ENCODE data around the gene NT5DC2. TPM values are rescaled to one million over a fixed set of nuclear protein-coding genes. Genes with fewer than 3 reads are reported as not detected.

NT5DC2 gene
- total RNA-seq, 2 donors from 2014 or later, result 23.5 to 24.3 TPM

DNA sequence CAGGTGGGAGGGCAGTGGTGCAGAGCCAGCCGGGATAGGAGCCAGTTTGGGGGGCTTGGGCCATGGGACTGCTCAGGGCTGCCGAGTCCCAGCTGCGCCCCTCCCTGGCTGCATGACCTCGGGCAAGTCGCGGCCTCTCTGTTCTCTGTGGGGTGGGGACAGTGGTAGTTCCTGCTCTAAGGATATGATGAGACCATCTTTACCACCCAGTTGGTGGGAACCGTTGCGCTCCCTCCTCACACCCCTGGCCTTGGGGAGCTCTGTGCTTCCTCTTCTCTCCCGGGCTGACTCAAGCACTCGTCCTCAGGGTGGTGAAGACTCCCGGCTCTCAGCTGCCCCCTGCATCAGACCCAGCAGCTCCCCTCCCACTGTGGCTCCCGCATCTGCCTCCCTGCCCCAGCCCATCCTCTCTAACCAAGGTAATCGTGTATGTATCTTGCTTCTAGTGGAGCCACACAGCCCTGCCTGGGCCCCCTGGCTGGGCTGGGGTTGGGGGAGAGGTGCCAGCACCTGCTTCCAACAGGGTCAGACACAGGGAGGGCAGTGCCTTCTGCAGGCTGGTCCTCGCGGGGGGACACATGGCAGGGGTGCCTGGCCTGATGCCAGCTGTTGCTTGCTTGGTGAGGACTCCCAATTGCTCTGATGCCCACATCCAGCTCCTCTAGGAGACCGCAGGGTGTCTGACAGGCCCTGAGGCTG is 53.6 kb downstream of the NT5DC2 start:
- Mint-ChIP-seq H3K9me3 (no peaks in the 10 kb centered on the region), H3K27me3 (ENCODE audit: low read depth) (no peaks in the 10 kb centered on the region), H3K27ac (no peak overlapping the region), H3K36me3 (ENCODE audit: insufficient read depth in 2 of 2) (peaks cover 0 to 6% of the 10 kb centered on the region in 2 donors), H3K4me1 (ENCODE audit: low read depth) (no peaks in the 10 kb centered on the region), H3K4me3 (no peak overlapping the region)
- ATAC-seq (replicated peaks in 1 of 2) (no peak), DNase-seq (no peak)

DNA sequence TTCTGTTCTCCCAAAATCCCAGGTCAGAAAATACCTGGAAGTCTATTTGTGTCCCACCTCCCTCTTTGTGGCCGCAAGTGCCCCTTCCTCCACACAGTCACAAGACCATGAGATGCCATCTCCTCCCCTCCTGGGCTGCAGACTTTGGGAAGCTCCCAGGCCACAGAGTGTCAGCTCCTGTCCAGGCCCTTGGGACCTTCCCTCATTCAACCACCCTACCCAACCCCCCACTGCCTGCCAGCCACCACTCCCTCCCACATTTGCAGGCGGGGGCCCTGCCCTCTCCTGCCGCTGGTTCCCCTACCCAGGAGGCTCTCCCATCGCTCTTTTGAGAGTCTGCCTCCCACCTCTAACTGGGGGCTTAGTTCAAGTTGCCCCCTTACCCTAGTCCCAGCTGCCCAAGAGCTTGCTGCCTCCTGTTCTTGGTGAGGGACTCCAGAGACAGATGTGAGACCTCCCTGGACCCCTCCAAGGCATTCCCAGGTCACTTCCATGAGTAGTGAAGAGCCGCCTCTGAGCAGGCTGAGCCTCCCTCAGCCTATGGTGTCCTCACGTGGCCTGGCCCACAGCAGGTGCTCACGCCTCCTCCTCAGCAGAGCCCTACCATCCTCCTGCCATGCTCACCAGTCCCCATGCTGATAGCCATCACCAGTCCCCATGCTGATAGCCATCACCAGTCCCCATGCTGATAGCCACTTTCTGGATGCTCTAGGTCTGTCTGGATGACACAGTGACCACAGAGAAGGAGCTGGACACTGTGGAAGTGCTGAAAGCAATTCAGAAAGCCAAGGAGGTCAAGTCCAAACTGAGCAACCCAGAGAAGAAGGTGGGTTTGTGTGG is 54.4 kb downstream of the NT5DC2 start:
- ATAC-seq (replicated peaks in 1 of 2) (no peak), DNase-seq (no peak)
- Mint-ChIP-seq H3K27me3 (ENCODE audit: low read depth) (no peaks in the 10 kb centered on the region), H3K27ac (no peak overlapping the region), H3K36me3 (ENCODE audit: insufficient read depth in 2 of 2) (peaks cover 0 to 6% of the 10 kb centered on the region in 2 donors), H3K9me3 (no peaks in the 10 kb centered on the region), H3K4me3 (no peak overlapping the region), H3K4me1 (ENCODE audit: low read depth) (no peaks in the 10 kb centered on the region)

DNA sequence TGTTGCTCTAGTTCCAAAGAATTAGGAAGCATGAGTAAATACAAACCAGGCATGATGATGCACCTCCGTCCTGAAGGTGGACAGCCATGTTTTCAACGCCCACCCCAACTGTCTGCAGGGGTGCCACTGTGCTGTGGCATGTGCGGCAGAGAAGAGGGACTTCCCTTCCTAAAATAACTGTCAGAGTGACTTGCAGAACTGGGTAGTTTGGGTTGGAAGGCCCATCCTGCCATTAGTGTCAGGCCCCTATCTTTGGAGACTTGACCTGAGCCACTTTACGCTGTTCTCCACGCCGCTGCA is 55.9 kb downstream of the NT5DC2 start:
- peaks cover 0 to 9% of the 10 kb centered on the region in 2 donors for H3K36me3 Mint-ChIP-seq (ENCODE audit: insufficient read depth in 2 of 2)
- no peaks in the 10 kb centered on the region for H3K27me3 Mint-ChIP-seq (ENCODE audit: low read depth)
- ATAC-seq (replicated peaks in 1 of 2) (no peak), DNase-seq (no peak)
- no peak overlapping the region for H3K4me3 Mint-ChIP-seq
- no peak overlapping the region for H3K27ac Mint-ChIP-seq
- H3K9me3 Mint-ChIP-seq, result no peaks in the 10 kb centered on the region
- H3K4me1 Mint-ChIP-seq (ENCODE audit: low read depth), result no peaks in the 10 kb centered on the region

DNA sequence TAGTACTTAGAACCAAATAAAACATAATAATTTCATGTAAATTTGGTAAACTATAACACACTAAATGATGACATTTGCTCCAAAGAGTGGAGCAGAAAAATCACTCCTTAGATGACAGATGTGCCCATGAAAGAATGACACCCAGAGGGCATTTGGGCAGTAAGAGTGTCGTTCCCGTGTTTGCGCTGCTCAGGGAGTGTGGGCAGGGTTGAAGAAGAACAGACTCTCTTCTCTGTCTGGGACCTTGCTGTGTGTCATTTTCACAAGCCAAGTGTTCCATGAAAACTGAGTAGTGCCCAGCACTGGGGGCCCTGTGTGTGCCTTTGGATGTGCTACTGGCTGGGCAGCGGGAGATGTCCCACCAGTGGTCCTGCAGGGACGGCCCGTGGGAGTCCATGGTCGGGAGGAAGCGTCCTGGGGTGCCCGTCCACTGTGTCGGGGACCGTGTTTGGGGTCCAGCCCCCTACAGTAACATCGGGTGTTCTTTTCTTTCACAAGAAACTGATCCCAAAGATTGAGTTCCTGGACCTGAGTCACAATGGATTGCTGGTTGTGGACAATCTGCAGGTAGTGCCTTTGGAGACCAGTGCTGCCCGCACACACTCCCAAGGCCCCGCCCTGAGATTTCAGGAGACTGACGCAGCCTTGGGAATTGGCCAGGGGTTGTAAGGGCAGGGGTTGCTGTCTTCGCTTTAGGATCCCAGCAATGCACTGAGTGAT is 56.4 kb downstream of the NT5DC2 start:
- H3K4me1 Mint-ChIP-seq (ENCODE audit: low read depth), result no peaks in the 10 kb centered on the region
- no peak overlapping the region for H3K27ac Mint-ChIP-seq
- DNase-seq, result no peak
- no peaks in the 10 kb centered on the region for H3K27me3 Mint-ChIP-seq (ENCODE audit: low read depth)
- no peaks in the 10 kb centered on the region for H3K9me3 Mint-ChIP-seq
- ATAC-seq (replicated peaks in 1 of 2), result no peak
- peaks cover 0 to 9% of the 10 kb centered on the region in 2 donors for H3K36me3 Mint-ChIP-seq (ENCODE audit: insufficient read depth in 2 of 2)
- H3K4me3 Mint-ChIP-seq, result no peak overlapping the region

Other genes starting within 250 kb of the NT5DC2 start
- gene GLYCTK, start 246.0 kb downstream of the NT5DC2 start, total RNA-seq, result 10 to 100 TPM; 21.5 to 25.4 TPM
- 10 to 100 TPM; 31.4 to 32.4 TPM for gene DNAH1, start 217.5 kb downstream of the NT5DC2 start, total RNA-seq
- 100 to 1,000 TPM in 1 of 2 donors, 10 to 100 TPM in 1; 98.6 to 103 TPM for gene BAP1, start 123.8 kb downstream of the NT5DC2 start, total RNA-seq
- 10 to 100 TPM; 27.3 to 29.0 TPM for gene PHF7, start 123.2 kb downstream of the NT5DC2 start, total RNA-seq
- under 1 TPM; 0.16 to 0.36 TPM for gene SEMA3G, start 88.8 kb downstream of the NT5DC2 start, total RNA-seq
- 10 to 100 TPM; 10.8 to 14.4 TPM for gene TNNC1, start 79.8 kb downstream of the NT5DC2 start, total RNA-seq
- 10 to 100 TPM; 80.2 to 81.7 TPM for gene NISCH, start 78.3 kb downstream of the NT5DC2 start, total RNA-seq
- gene STAB1, start 38.5 kb downstream of the NT5DC2 start, total RNA-seq, result under 1 TPM; 0.12 to 0.19 TPM
- gene UQCC5, start 2.7 kb upstream of the NT5DC2 start, total RNA-seq, result 1 to 10 TPM; 7.4 to 8.9 TPM
- gene PBRM1, start 152.1 kb upstream of the NT5DC2 start, total RNA-seq, result 10 to 100 TPM; 66.2 to 66.7 TPM
- 100 to 1,000 TPM; 131 to 158 TPM for gene GNL3, start 152.2 kb upstream of the NT5DC2 start, total RNA-seq
- gene GLT8D1, start 171.9 kb upstream of the NT5DC2 start, total RNA-seq, result 10 to 100 TPM; 37.8 to 38.3 TPM
- gene SPCS1, start 172.2 kb upstream of the NT5DC2 start, total RNA-seq, result 100 to 1,000 TPM; 100 to 111 TPM
- gene NEK4, start 237.1 kb upstream of the NT5DC2 start, total RNA-seq, result 10 to 100 TPM; 15.9 to 25.6 TPM
- not detected for gene ITIH1, start 243.7 kb upstream of the NT5DC2 start, total RNA-seq